Anterior cingulate cortex (tissue), 58 donors: ENCODE data around the gene BRS3.

Experiments used
- DNase-seq, 58 donors: peaks; one replicate each; lab custom pipeline; 2025; lab: John Stamatoyannopoulos, UW

Gene BRS3

GRCh38 chrX:136493011-136493410 lies 5.3 kb downstream of the BRS3 start:
- no peak for DNase-seq

GRCh38 chrX:136495043-136495442 lies 7.3 kb downstream of the BRS3 start:
- DNase-seq, result no peak

- no peak for DNase-seq
These were observed 8.5 kb downstream of the BRS3 start for GRCh38 chrX:136496186-136496763.

GRCh38 chrX:136496764-136497555 lies 9.2 kb downstream of the BRS3 start:
- peak in 56 of 58 donors; percentile 22 to 87 (median 75) for DNase-seq

- peak in 9 of 58 donors; percentile 9 to 56 (median 33) for DNase-seq
These were observed 9.9 kb downstream of the BRS3 start, which contains the start of gene HTATSF1 for GRCh38 chrX:136497556-136498052. HTATSF1 (plus strand) TSS chrX:136497592; CDS start chrX:136497685, 93 bp downstream.

- no peak for DNase-seq
These were observed 31.3 kb downstream of the BRS3 start for GRCh38 chrX:136519069-136519468.

- DNase-seq, result no peak
These were observed 36.0 kb downstream of the BRS3 start for GRCh38 chrX:136523770-136524169.

GRCh38 chrX:136525738-136526606 lies 38.2 kb downstream of the BRS3 start:
- peak in 37 of 58 donors; percentile 0 to 47 (median 14) for DNase-seq

GRCh38 chrX:136528645-136529315 lies 41.0 kb downstream of the BRS3 start:
- DNase-seq, result no peak

- DNase-seq, result no peak
These were observed 42.0 kb downstream of the BRS3 start for GRCh38 chrX:136529795-136530194.

GRCh38 chrX:136531951-136532350 lies 44.2 kb downstream of the BRS3 start, which contains the start of gene VGLL1:
VGLL1 (plus strand) TSS chrX:136532215; CDS start chrX:136536021, 3,806 bp downstream.
- no peak for DNase-seq

GRCh38 chrX:136534131-136534530 lies 46.4 kb downstream of the BRS3 start:
- DNase-seq, result no peak

GRCh38 chrX:136538811-136539210 lies 51.1 kb downstream of the BRS3 start:
- no peak for DNase-seq

- DNase-seq, result no peak
These were observed 52.5 kb downstream of the BRS3 start for GRCh38 chrX:136540226-136540625.

- peak in 1 of 58 donors; percentile 0 for DNase-seq
These were observed 53.5 kb downstream of the BRS3 start for GRCh38 chrX:136541294-136541693.

GRCh38 chrX:136542281-136542680 lies 54.5 kb downstream of the BRS3 start:
- no peak for DNase-seq
